ENCODE results near the gene NAV3.
"Not testable (repeated sequence)": the region's sequence is repeated elsewhere in the genome, so short reads cannot be mapped to it uniquely, and the experiment has no call there.

Gene NAV3

GRCh38 chr12:78257662-78258061, 427.0 kb downstream of the NAV3 start:
- DNase-seq (ENCODE audit: low spot score): not testable (repeated sequence)

GRCh38 chr12:78260976-78261375, 430.3 kb downstream of the NAV3 start:
- no peak for DNase-seq (ENCODE audit: low spot score)

GRCh38 chr12:78261901-78262300, 431.2 kb downstream of the NAV3 start:
- DNase-seq (ENCODE audit: low spot score): no peak

All from hematopoietic multipotent progenitor cell treated with erythropoietin and hydrocortisone succinate and interleukin-3 and kit ligand, for 15 days (in vitro differentiated cells).